HG03045 (cell line): Measurements from ENCODE around the gene HES2.
"Not testable (repeated sequence)": the region's sequence is repeated elsewhere in the genome, so short reads cannot be mapped to it uniquely, and the experiment has no call there.

ENCODE experiments used
- ATAC-seq: cut with Tn5 transposase; IDR thresholded peaks from one replicate; pipeline ENCODE4 v1.9.1; 2021; ENCODE audit warnings: mild to moderate bottlenecking, moderate library complexity; ENCODE audit not compliant: unreplicated experiment

The HES2 gene

DNA sequence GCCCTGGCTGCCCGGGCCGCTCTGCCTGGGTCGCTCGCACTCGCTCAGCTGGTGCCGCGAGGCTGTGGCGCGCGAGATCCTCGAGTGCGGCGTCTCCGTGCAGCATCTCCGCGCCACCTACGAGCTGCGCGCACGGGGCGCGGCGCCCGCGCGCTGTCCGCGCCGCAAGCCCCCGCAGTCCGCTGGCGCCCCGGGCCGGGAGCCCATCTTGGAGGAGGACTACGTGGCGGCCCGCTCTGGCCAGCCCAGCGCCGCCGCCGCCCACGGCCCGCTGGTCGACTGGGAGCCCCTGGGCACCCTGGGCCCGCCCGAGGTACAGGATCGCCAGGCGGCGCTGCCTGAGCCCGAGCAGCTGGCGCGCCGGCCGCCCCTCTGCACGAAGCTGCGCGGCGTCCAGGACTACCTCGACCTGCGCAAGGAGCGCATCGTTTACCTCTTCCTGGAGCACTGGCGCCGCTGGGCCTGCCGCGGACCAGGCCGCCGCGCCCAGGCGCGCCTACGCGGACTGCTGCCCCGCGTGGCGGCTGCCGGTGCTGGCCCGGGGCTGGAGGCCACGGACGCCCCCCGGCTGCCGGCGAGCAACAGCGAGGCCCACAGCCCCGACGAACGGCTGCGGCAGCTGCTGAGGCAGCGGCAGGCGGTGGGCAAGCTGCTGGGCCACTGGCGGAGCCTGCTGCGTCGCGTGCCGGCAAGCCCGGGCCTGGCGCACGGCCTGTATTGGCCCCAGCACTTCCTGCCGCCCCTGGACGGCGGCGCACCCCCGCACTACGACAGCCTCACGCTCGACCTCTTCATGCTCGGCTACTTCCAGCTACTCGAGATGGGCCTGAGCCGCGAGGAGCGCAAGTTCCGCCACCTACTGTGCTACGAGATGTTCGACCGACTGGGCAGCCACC, 35.4 kb upstream of the HES2 start:
- no peak for ATAC-seq

DNA sequence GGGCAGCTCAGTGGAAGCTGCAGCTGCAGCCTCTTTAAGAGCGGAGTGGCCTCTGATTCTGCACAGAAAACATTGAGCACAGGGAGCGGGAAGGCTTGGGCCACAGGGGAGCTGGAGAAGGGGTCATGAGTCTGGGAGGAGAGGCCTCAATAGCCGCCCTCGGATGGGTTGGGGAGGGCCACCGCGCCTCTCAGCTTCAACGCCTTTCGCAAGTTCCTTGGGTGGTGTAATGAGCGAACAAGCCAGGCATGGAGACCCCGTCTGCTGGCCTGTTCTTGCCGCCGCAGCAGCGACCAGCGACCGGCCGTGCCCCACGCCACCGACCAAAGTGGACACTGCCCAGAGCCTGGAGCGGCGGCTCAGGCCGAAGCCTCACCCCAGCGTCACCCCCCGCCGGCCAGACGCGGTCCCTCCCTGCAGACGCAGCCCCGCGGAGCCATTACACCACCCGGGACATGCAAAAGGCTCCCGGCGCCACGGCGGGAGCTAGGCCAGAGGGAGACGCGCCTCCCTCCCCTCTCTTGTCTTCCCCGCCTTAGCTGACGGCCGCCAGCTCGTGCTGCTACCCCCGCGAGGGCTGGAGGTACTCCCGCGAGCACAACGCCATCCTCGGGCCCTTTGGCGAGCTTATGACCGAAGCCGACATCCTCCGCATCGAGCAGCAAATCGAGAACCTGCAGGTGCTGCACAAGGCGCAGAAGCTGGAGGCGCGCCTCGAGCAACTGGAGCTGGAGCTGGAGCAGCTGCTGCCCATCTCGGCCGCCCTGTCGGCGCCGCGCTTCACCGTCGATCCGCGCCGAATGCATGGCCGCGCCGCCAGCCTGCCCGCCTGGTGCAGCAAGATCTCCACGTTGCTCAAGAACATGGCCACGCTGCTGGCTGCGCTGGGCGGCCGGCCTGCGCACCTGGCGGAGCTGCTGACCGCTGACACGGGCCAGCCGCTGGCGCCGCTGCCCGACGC, 34.5 kb upstream of the HES2 start:
- ATAC-seq = not testable (repeated sequence)

- ATAC-seq = no peak
These were observed 31.2 kb upstream of the HES2 start for GRCh38 chr1:6450943-6451373.

DNA sequence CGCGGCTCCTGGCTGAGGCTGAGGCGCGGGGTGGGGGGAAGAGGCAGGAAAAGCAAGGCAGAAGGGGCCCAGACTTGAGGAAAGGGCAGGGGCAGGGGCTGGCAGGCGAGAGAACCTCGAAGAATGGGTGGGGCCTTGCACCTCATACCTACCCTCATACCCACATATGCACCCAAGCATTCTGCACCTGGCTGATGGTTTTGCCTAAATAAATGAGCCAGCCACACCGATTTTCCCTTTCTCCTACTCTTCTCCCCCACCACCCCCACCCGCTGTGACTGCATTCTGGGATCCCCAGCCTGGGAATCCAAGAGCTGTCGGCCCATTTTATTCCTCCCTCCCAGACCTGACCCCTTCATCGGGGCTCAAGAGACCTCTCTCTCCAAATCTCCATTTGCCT, 30.8 kb upstream of the HES2 start:
- ATAC-seq = not testable (repeated sequence)

DNA sequence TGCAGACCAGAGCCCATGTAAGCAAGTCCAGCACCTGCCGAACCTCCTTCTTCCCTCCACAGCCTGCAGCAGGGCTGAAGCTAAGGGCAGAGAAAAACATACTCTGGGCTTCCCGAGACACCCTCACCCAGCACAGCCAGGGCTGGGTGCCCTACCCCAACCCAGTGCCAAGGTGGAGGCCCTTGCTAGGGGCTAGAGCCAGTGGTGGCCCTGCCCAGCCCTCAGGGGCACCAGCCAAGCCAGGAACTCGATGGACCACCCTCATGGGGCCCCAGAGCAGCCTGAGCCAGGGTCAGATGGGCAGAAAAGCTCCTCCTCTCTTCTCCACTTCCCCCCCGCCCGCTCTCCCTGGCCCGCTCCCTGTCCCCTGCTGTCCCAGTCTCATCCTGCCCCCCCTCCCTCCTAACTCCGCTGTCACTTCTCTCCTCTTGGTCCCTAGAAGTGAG, 30.3 kb upstream of the HES2 start:
- ATAC-seq = no peak

DNA sequence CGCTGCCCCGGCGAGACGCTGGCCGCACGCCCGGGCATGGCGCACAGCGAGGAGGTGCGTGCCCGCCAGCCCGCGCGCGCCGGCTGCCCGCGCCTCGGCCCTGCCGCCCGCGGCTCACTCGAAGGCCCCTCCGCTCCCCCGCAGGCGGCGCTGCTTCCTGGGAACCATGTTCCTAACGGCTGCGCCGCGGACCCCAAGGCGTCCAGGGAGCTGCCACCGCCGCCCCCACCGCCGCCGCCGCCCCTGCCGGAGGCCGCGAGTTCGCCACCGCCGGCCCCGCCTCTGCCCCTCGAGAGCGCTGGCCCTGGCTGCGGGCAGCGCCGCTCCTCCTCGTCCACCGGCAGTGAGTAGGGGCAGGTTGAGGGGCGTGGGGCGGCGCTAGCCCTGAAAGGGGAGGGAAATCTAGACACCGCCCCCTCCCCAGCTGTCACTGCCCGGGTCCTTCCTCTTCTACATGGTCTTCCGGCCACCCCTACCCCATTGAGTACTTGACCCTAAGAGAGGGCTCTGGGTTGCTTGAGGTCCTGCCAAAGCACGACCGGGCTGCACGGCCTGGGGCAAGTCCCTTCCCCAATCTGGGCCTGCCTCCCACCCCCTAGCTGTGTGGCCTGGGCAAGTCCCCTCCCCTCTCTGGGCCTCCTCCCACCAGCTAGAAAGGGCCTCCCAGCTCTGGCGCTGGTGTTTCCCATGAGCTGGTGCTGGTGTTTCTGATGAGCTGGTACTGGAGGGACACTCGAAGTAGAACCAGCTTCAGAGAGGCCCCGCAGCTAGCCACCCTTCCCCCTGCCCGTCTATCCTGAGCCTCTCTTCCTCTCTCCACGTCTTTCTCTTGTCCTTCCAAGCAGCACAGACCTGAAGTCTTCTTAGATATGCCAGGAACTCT, 29.3 kb upstream of the HES2 start:
- no peak for ATAC-seq

DNA sequence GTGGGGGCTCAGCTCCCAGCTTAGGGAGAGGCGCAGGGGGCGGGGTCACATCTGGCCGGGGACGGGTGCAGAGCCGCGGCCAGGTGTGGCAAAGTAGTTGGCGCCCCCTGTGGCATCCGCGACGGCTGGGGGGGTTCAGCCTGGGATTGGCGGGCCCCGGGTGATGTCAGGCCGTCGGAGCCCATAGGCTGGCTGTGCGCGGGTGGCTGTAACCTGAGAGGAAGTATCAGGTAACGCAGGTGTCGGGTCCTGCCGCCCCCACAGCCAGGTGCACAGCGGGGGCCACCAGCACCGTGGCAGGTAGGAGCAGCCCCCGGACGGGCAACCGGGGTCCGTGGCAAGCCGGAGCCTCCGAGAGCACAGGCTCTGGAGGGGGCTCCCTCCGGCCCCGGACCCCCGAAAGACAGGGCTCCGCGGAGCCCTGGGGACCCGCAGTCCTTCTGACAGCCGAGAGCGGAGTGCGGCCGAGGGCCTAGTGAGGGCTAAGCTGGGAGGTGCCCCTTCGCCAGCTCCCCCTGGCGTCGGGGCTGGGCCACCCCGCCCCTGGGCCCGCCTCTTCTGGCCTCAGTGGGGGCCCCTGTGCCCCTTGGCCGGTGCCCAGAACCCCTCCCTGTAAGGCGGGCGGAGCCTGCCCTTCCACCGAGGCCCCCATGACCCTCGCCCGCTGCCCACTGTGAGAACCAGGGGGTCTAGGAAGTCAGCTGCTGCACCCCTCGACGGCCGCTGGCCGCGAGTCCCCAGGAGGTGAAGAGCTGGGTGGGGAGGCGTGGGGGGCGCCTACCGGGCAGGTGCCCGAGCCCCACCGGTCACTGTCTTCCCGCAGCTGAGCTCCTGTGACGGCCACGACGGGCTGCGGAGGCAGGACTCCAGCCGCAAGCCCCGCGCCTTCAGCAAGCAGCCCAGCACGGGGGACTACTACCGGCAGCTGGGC, 28.4 kb upstream of the HES2 start:
- ATAC-seq = no peak

DNA sequence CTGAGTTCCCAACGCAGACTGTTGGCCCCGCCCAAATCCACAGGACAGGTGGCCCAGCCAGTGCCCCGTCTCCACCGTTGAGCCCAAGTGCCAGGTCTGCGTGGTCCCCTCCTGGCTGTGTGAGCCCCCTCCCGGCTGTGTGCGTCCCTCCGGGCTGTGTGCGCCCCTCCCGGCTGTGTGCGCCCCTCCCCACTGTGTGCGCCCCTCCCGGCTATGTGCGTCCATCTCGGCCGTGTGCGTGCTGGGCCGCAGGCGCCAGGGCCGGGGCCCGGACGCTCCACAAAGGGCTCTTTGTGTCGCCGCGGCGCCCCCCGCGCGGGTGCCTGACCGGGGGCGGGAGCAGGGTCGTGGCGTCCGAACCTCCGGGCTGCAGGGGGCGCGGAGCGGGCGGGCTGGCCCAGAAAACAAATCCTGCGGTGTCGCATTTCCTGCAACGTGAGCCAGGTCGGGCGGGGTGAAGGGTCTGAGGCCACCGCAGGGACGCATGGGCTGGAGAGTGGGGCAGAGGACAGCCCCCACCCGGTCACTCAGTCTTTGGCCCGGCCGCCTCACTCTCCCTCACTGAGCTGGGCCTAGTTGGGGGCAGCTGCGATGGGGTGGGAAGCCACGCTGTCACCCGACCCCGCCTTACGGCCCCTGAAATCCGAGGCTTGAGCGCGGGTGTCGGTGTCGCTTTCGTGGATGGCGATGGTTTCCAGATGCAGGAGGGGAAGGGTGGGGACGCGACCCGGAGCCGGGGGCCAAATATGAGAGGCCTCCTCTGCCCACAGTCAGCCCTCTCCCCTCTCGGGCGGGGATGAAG, 27.5 kb upstream of the HES2 start:
- no peak for ATAC-seq

GRCh38 chr1:6446665-6447015, 26.9 kb upstream of the HES2 start:
- ATAC-seq = no peak

DNA sequence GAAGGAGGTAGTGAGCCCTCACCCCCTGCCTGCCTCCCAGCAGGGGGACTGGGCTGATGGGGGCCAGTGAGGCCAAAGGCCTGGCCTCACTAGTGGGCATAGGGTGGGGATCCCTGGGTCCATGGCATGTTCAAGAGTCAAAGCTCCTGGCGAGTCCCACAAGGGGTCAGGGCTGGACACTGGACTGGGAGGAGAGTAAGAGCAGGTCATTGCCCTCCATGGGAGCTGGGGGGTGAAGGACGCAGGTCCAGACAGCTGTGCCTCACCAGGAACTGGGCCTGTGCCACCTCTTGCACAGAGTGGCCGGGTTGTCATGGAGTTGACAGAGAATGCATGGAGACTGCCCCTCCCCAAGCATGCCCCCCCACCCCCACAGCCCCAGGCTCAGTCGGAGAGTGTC, 26.2 kb upstream of the HES2 start:
- not testable (repeated sequence) for ATAC-seq

GRCh38 chr1:6445062-6445763, 25.5 kb upstream of the HES2 start:
- no peak for ATAC-seq

DNA sequence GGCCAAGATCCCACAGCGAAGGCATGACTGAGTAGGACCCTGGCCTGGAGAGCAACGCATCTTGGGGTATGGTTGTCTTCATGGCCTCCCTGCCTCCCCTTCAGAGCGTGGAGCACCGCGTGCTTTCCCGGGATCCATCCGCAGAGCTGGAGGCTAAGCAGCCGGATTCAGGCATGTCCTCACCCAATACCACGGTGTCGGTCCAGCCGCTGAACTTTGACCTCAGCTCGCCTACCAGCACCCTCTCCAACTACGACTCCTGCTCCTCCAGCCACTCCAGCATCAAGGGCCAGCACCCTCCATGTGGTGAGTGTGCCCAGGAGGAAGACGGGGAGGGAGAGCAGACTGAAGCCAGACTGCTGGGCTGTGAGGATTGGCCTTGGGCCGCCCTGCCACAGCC, 24.7 kb upstream of the HES2 start:
- no peak for ATAC-seq

DNA sequence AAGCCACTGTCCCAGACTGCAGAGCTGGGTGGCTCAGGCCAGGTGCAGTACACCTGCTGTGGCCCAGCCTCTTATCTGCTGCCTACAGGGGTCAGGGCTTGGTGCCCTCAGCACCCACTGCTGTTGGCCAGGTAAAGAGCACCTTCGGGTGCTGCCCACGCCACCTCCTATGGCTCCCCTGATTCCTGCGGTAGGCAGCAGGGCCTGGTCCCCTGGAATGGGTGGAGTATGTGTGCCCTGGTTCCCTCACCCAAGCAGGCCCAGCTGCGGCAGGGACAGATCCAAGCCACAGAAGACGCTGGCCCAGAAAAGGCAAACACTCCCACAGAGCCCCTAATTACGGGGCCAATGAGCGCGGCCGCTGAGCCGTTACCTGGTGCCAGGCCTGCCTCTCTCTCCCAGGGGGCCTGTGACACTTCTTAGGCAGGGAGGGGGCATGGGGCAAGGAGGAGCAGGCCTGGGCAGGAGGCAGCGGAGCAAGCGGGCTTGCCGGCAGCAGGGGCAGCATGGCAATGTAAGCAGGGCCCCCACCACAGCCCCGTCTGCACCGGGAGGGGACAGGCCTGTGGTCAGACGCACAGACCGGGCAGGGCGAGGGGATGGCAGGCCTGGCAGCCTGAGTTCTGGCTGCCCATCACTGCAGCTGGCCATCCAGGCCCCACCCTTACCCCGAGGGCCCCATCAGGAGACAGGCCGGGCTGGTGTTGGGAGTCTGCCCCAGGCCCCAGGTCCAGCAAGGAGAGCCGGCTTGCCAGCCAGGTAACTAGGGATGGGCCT, 23.8 kb upstream of the HES2 start:
- no peak for ATAC-seq

GRCh38 chr1:6441586-6441985, 21.9 kb upstream of the HES2 start:
- ATAC-seq = no peak

- no peak for ATAC-seq
These were observed 20.7 kb upstream of the HES2 start for GRCh38 chr1:6440198-6441126.

GRCh38 chr1:6438047-6438525, 18.4 kb upstream of the HES2 start:
- no peak for ATAC-seq
